Neural progenitor cell (in vitro differentiated cells): ENCODE results near the gene PCK2. TPM values are rescaled to one million over a fixed set of nuclear protein-coding genes. Genes with fewer than 3 reads are reported as not detected.

Source experiments
- DNase-seq: peaks from one replicate; pipeline ENCODE4 v3.0.0-alpha.2; 2016; ENCODE audit warnings: low spot score
- H2AFZ ChIP-seq: fragments of 200-600 bp; sonication (generic); replicated peaks from 2 replicates; pipeline ENCODE4 v1.6.1; 2016; ENCODE audit warnings: antibody characterized with exemption
- H3F3A ChIP-seq: fragments of 200-600 bp; sonication (generic); 2 replicates; pipeline ENCODE4 v1.6.1; 2016; ENCODE audit warnings: antibody characterized with exemption, low read depth
- H3K27ac ChIP-seq: fragments of 200-600 bp; sonication (generic); 2 replicates; pipeline ENCODE4 v1.5.1; 2016; ENCODE audit warnings: mild to moderate bottlenecking
- H3K27me3 ChIP-seq: fragments of 200-600 bp; sonication (generic); 2 replicates; pipeline ENCODE4 v1.6.1; 2016; ENCODE audit warnings: mild to moderate bottlenecking, moderate library complexity
- H3K36me3 ChIP-seq: fragments of 200-600 bp; sonication (generic); 2 replicates; pipeline ENCODE4 v1.5.1; 2016
- H3K4me1 ChIP-seq: fragments of 200-600 bp; sonication (generic); 2 replicates; pipeline ENCODE4 v1.6.1; 2016; ENCODE audit warnings: mixed run types
- H3K4me2 ChIP-seq: fragments of 200-600 bp; sonication (generic); 2 replicates; pipeline ENCODE4 v1.6.1; 2016
- H3K4me3 ChIP-seq: fragments of 200-600 bp; sonication (generic); 2 replicates; pipeline ENCODE4 v1.5.1; 2016
- H3K79me2 ChIP-seq: fragments of 200-600 bp; sonication (generic); 2 replicates; pipeline ENCODE4 v1.6.1; 2016; ENCODE audit warnings: low read depth
- H3K9ac ChIP-seq: fragments of 200-600 bp; sonication (generic); 2 replicates; pipeline ENCODE4 v1.6.1; 2016
- H3K9me3 ChIP-seq: fragments of 200-600 bp; sonication (generic); 2 replicates; pipeline ENCODE4 v1.5.1; 2016; ENCODE audit warnings: low read depth
- H4K20me1 ChIP-seq: fragments of 200-600 bp; sonication (generic); 2 replicates; pipeline ENCODE4 v1.6.1; 2016; ENCODE audit warnings: low read depth
- H3K27ac Mint-ChIP-seq: 3 replicates; pipeline ENCODE4 v1.8.0; 2021; ENCODE audit warnings: mixed read lengths
- H3K27me3 Mint-ChIP-seq: 2 replicates; pipeline ENCODE4 v1.8.0; 2022; ENCODE audit warnings: low read depth, mild to moderate bottlenecking, inconsistent platforms, moderate library complexity, mixed read lengths; ENCODE audit not compliant: insufficient read depth
- H3K36me3 Mint-ChIP-seq: 3 replicates; pipeline ENCODE4 v1.8.0; 2021; ENCODE audit warnings: mixed read lengths
- H3K4me1 Mint-ChIP-seq: 3 replicates; pipeline ENCODE4 v1.8.0; 2021; ENCODE audit warnings: mixed read lengths
- H3K4me3 Mint-ChIP-seq: 3 replicates; pipeline ENCODE4 v1.8.0; 2021; ENCODE audit warnings: mild to moderate bottlenecking, moderate library complexity, mixed read lengths
- H3K9me3 Mint-ChIP-seq: 3 replicates; pipeline ENCODE4 v1.8.0; 2020; ENCODE audit warnings: mixed read lengths
- EZH2 ChIP-seq: fragments of 200-600 bp; sonication (generic); IDR thresholded peaks from 2 replicates; pipeline ENCODE4 v1.6.1; 2017; ENCODE audit warnings: antibody characterized with exemption, mild to moderate bottlenecking, moderate library complexity
- EZH2phosphoT487 ChIP-seq: fragments of 200-600 bp; sonication (generic); IDR thresholded peaks from 2 replicates; pipeline ENCODE4 v1.6.1; 2017; ENCODE audit warnings: antibody characterized with exemption
- total RNA-seq: library from RNA; depleted of rRNA; stranded (reverse); fragments of >200 nt; gene quantifications from 2 replicates; pipeline ENCODE4 v1.2.3, GENCODE V29; 2015; ENCODE audit warnings: low replicate concordance
- TF ChIP-seq, protein P1 (sequence below): fragments of 200-600 bp; sonication (generic); IDR thresholded peaks from 2 replicates; pipeline ENCODE4 v1.5.1; 2017; ENCODE audit warnings: antibody characterized with exemption, mild to moderate bottlenecking

PCK2 gene
- total RNA-seq, 1 donor from 2014 or later = 11.1 TPM

DNA sequence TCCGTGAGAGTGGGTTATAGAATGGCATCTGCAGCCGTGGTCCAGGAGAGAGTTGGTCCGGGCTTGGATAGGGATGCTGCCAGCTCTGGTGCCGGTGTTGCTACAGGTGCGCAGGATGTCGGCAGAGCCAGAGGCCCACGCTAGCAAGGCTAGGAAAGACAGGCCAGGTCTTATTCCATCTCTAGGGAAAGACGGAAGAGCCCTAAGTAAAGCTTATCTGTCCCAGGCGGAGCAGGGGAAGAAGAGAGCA, 41.4 kb downstream of the PCK2 start:
- no peak overlapping the region for H3K27ac ChIP-seq
- peaks cover 9% of the 10 kb centered on the region for H3K27me3 ChIP-seq
- H4K20me1 ChIP-seq = peaks cover 22% of the 10 kb centered on the region
- H2AFZ ChIP-seq = peak overlapping the region; percentile 71
- Mint-ChIP-seq H3K27ac (no peak overlapping the region), H3K36me3 (peaks cover 27% of the 10 kb centered on the region), H3K4me3 (peak overlapping the region; percentile 87), H3K27me3 (peaks cover 7% of the 10 kb centered on the region), H3K9me3 (no peaks in the 10 kb centered on the region), H3K4me1 (peaks cover 27% of the 10 kb centered on the region)
- TF ChIP-seq EZH2phosphoT487 (no peak), EZH2 (no peak)
- TF ChIP-seq, protein P1, sequence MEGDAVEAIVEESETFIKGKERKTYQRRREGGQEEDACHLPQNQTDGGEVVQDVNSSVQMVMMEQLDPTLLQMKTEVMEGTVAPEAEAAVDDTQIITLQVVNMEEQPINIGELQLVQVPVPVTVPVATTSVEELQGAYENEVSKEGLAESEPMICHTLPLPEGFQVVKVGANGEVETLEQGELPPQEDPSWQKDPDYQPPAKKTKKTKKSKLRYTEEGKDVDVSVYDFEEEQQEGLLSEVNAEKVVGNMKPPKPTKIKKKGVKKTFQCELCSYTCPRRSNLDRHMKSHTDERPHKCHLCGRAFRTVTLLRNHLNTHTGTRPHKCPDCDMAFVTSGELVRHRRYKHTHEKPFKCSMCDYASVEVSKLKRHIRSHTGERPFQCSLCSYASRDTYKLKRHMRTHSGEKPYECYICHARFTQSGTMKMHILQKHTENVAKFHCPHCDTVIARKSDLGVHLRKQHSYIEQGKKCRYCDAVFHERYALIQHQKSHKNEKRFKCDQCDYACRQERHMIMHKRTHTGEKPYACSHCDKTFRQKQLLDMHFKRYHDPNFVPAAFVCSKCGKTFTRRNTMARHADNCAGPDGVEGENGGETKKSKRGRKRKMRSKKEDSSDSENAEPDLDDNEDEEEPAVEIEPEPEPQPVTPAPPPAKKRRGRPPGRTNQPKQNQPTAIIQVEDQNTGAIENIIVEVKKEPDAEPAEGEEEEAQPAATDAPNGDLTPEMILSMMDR = no peak
- H3K4me1 ChIP-seq = peaks cover 13% of the 10 kb centered on the region
- H3K9me3 ChIP-seq = no peaks in the 10 kb centered on the region
- H3K4me3 ChIP-seq = peak overlapping the region; percentile 89
- no peak for DNase-seq
- peak overlapping the region; percentile 91 for H3K4me2 ChIP-seq
- H3K36me3 ChIP-seq = no peaks in the 10 kb centered on the region
- H3K9ac ChIP-seq = no peak overlapping the region
- H3K79me2 ChIP-seq = peaks cover 15% of the 10 kb centered on the region
- H3F3A ChIP-seq = peaks cover 50% of the 10 kb centered on the region

DNA sequence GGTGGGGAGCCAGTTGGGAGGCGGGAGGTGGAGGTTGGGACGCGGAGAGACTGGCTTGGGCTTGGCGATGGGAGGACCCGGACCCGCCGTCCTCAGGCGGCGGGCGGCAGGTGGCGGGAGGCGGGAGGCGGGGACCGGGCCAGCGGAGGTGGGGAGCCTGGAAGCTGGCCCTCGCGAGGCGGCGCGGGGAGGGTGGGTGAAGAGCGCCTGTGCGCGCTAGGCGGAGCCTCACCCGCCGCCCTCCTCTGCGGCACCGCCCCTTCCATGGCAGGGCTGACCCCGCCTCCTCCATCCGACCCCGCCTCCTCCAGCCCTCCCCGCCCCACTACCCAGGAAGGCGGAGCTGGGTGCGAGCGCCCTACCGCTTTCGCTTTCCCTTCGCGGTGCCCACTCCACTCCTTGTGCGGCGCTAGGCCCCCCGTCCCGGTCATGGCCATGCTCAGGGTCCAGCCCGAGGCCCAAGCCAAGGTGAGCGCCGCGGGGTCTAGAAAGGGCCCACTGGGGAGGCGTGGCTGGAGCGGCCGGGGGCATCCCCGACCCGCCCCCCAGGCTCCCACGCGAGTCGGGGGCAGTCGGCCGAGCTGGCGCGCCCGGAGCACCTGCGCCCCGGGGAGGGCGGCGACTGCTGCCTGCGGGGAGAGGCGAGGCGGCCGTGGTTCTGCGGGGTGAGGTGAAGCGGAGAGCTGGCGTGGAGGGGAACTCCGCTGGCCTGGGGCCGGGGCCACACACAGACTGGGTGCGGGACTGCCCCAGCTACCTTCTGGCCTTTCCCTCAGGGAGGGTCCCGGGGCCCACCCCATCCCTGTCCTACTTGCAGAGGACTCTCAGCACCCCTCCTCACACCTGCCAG, 41.9 kb downstream of the PCK2 start, which contains the start of gene PSME1:
TSS of gene PSME1 (plus strand) at position 361 of the 850 bp plus-strand sequence. CDS start at position 430, 69 bp downstream.
- H3F3A ChIP-seq = peaks cover 55% of the 10 kb centered on the region
- no peaks in the 10 kb centered on the region for H3K9me3 ChIP-seq
- peaks cover 20% of the 10 kb centered on the region for H3K79me2 ChIP-seq
- peaks cover 27% of the 10 kb centered on the region for H3K36me3 Mint-ChIP-seq
- H3K36me3 ChIP-seq = no peaks in the 10 kb centered on the region
- H3K27ac ChIP-seq = no peak within 1 kb of the TSS
- peaks cover 27% of the 10 kb centered on the region for H3K4me1 Mint-ChIP-seq
- H3K27me3 ChIP-seq = peaks cover 9% of the 10 kb centered on the region
- H3K27ac Mint-ChIP-seq = no peak within 1 kb of the TSS
- H4K20me1 ChIP-seq = peaks cover 23% of the 10 kb centered on the region
- H3K9ac ChIP-seq = no peak within 1 kb of the TSS
- H3K4me2 ChIP-seq = peak within 1 kb of the TSS; percentile 91
- peaks cover 7% of the 10 kb centered on the region for H3K27me3 Mint-ChIP-seq
- no peaks in the 10 kb centered on the region for H3K9me3 Mint-ChIP-seq
- peak within 1 kb of the TSS; percentile 87 for H3K4me3 Mint-ChIP-seq
- peaks cover 13% of the 10 kb centered on the region for H3K4me1 ChIP-seq
- peak within 1 kb of the TSS; percentile 89 for H3K4me3 ChIP-seq
- TF ChIP-seq EZH2phosphoT487 = no peak
- TF ChIP-seq, protein P1 = no peak
- no peak for TF ChIP-seq EZH2
- peak; percentile 96 for DNase-seq
- peak within 1 kb of the TSS; percentile 71 for H2AFZ ChIP-seq

GRCh38 chr14:24136684-24137528, 42.8 kb downstream of the PCK2 start:
- DNase-seq = no peak
- Mint-ChIP-seq H3K27me3 (peaks cover 11% of the 10 kb centered on the region), H3K36me3 (peaks cover 27% of the 10 kb centered on the region), H3K4me1 (peaks cover 30% of the 10 kb centered on the region), H3K27ac (no peak overlapping the region), H3K4me3 (peak overlapping the region; percentile 83), H3K9me3 (no peaks in the 10 kb centered on the region)
- no peak overlapping the region for H3K9ac ChIP-seq
- H3K27me3 ChIP-seq = peaks cover 9% of the 10 kb centered on the region
- H3K4me1 ChIP-seq = peaks cover 13% of the 10 kb centered on the region
- TF ChIP-seq, protein P1 = no peak
- no peak for TF ChIP-seq EZH2phosphoT487
- no peak for TF ChIP-seq EZH2
- H2AFZ ChIP-seq = no peak overlapping the region
- H3K27ac ChIP-seq = no peak overlapping the region
- H3K36me3 ChIP-seq = no peaks in the 10 kb centered on the region
- H4K20me1 ChIP-seq = peaks cover 23% of the 10 kb centered on the region
- peaks cover 62% of the 10 kb centered on the region for H3F3A ChIP-seq
- H3K4me2 ChIP-seq = peak overlapping the region; percentile 91
- peaks cover 20% of the 10 kb centered on the region for H3K79me2 ChIP-seq
- H3K9me3 ChIP-seq = no peaks in the 10 kb centered on the region
- peak overlapping the region; percentile 89 for H3K4me3 ChIP-seq
